Vagina (tissue), 2 donors: Measurements from ENCODE around the gene SS18L1.

Source experiments
- POLR2A ChIP-seq, 2 donors: fragments of 450-650 bp; IDR thresholded peaks; one replicate each; pipeline ENCODE4 v1.6.1; 2017; ENCODE audit warnings: antibody characterized with exemption in 2 of 2, mild to moderate bottlenecking in 2 of 2, moderate library complexity in 2 of 2
- POLR2AphosphoS5 ChIP-seq, 2 donors: sonication (generic); formaldehyde crosslinking; IDR thresholded peaks; one replicate each; pipeline ENCODE4 v1.9.0; 2017; ENCODE audit warnings: antibody characterized with exemption in 2 of 2, mild to moderate bottlenecking in 2 of 2, low read depth in 1 of 2; ENCODE audit not compliant: insufficient read depth in 1 of 2

DNA sequence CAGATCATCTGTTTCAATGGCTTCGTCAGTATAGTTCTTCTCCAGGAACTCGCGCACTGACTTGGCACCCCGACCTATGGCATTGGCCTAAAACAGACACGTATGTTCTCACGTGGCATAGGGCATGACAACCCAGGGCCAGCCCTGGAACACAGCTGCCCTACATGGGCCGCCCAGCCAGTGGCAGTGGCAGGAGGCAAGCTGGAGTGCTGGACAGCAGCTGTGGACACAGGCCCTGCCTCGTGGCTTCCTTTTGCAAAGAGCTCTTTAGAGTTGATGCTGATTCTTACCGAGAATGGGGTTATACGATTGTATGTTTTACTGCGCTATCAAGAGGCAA, 5.4 kb upstream of the SS18L1 start:
- no peak for TF ChIP-seq POLR2AphosphoS5 (IDR thresholded peaks at IDR 0.05; ENCODE audit: insufficient read depth in 1 of 2, low read depth in 1 of 2)
- no peak for TF ChIP-seq POLR2A (IDR thresholded peaks at IDR 0.05)
